ENCODE measurements around the gene DIO2. TPM values are rescaled to one million over a fixed set of nuclear protein-coding genes. Genes with fewer than 3 reads are reported as not detected.

The DIO2 gene
- polyA plus RNA-seq (ENCODE audit: insufficient read length in 4 of 4), result under 1 TPM; 0.36 to 0.77 (median 0.47) TPM

- no peak for DNase-seq (ENCODE audit: low read depth in 4 of 4, low spot score in 3 of 4)
Observed at GRCh38 chr14:80211153-80212022, at the start of gene DIO2. TSS of gene DIO2 (minus strand) at chr14:80211504. CDS start at chr14:80211472, 32 bp downstream.

- peak; percentile 7 to 35 (median 20) for DNase-seq (ENCODE audit: low read depth in 4 of 4, low spot score in 3 of 4)
Observed at GRCh38 chr14:80260645-80261044, 49.3 kb upstream of the DIO2 start.

GRCh38 chr14:80239631-80240030 lies 28.3 kb upstream of the DIO2 start:
- DNase-seq (ENCODE audit: low read depth in 4 of 4, low spot score in 3 of 4), result no peak

GRCh38 chr14:80237143-80237542 lies 25.8 kb upstream of the DIO2 start:
- no peak for DNase-seq (ENCODE audit: low read depth in 4 of 4, low spot score in 3 of 4)

- no peak for DNase-seq (ENCODE audit: low read depth in 4 of 4, low spot score in 3 of 4)
Observed at GRCh38 chr14:80233470-80234089, 22.3 kb upstream of the DIO2 start.

- no peak for DNase-seq (ENCODE audit: low read depth in 4 of 4, low spot score in 3 of 4)
Observed at GRCh38 chr14:80231702-80232101, 20.4 kb upstream of the DIO2 start.

- no peak for DNase-seq (ENCODE audit: low read depth in 4 of 4, low spot score in 3 of 4)
Observed at GRCh38 chr14:80223696-80224465, 12.6 kb upstream of the DIO2 start.

GRCh38 chr14:80216818-80217217 lies 5.5 kb upstream of the DIO2 start:
- no peak for DNase-seq (ENCODE audit: low read depth in 4 of 4, low spot score in 3 of 4)

- peak in 1 of 4 donors; percentile 16 for DNase-seq (ENCODE audit: low read depth in 4 of 4, low spot score in 3 of 4)
Observed at GRCh38 chr14:80215756-80216581, 4.7 kb upstream of the DIO2 start.

- no peak for DNase-seq (ENCODE audit: low read depth in 4 of 4, low spot score in 3 of 4)
Observed at GRCh38 chr14:80215081-80215480, 3.8 kb upstream of the DIO2 start.

GRCh38 chr14:80213602-80214001 lies 2.3 kb upstream of the DIO2 start:
- DNase-seq (ENCODE audit: low read depth in 4 of 4, low spot score in 3 of 4), result no peak

GRCh38 chr14:80212023-80212397 lies 706 bp upstream of the DIO2 start:
- DNase-seq (ENCODE audit: low read depth in 4 of 4, low spot score in 3 of 4), result peak in 1 of 4 donors; percentile 10

GRCh38 chr14:80208461-80208860 lies 2.8 kb downstream of the DIO2 start:
- no peak for DNase-seq (ENCODE audit: low read depth in 4 of 4, low spot score in 3 of 4)

GRCh38 chr14:80206351-80207080 lies 4.8 kb downstream of the DIO2 start:
- no peak for DNase-seq (ENCODE audit: low read depth in 4 of 4, low spot score in 3 of 4)

- no peak for DNase-seq (ENCODE audit: low read depth in 4 of 4, low spot score in 3 of 4)
Observed at GRCh38 chr14:80202888-80203562, 8.3 kb downstream of the DIO2 start.

- no peak for DNase-seq (ENCODE audit: low read depth in 4 of 4, low spot score in 3 of 4)
Observed at GRCh38 chr14:80200093-80200492, 11.2 kb downstream of the DIO2 start.

GRCh38 chr14:80188571-80188970 lies 22.7 kb downstream of the DIO2 start:
- DNase-seq (ENCODE audit: low read depth in 4 of 4, low spot score in 3 of 4), result no peak

- DNase-seq (ENCODE audit: low read depth in 4 of 4, low spot score in 3 of 4), result no peak
Observed at GRCh38 chr14:80186301-80186800, 25.0 kb downstream of the DIO2 start.

- no peak for DNase-seq (ENCODE audit: low read depth in 4 of 4, low spot score in 3 of 4)
Observed at GRCh38 chr14:80176893-80177292, 34.4 kb downstream of the DIO2 start.
